Measurements from ENCODE around the gene CDK6. TPM values are rescaled to one million over a fixed set of nuclear protein-coding genes. Genes with fewer than 3 reads are reported as not detected.

Gene CDK6
- total RNA-seq, 4 donors from 2014 or later, result 58.1 to 79.1 (median 68.3) TPM

GRCh38 chr7:92655346-92655884 is 181.0 kb downstream of the CDK6 start:
- WGBS, result 67% methylated on average over 1 of the region's 1 CpG
- no peaks in the 10 kb centered on the region for H3K27me3 ChIP-seq
- H3K9me3 ChIP-seq, result no peaks in the 10 kb centered on the region
- no peak overlapping the region for H3K27ac ChIP-seq
- H3K4me3 ChIP-seq, result no peak overlapping the region
- no peak for DNase-seq (ENCODE audit: low spot score in 2 of 2)
- no peaks in the 10 kb centered on the region for H3K4me1 ChIP-seq
- TF ChIP-seq POLR2A (IDR thresholded peaks at IDR 0.05) (no peak), EP300 (IDR thresholded peaks at IDR 0.05) (no peak), CTCF (IDR thresholded peaks at IDR 0.05) (no peak), POLR2AphosphoS5 (IDR thresholded peaks at IDR 0.05) (no peak)
- peaks cover 6% of the 10 kb centered on the region for H3K36me3 ChIP-seq

- Histone ChIP-seq H3K27ac (no peak overlapping the region), H3K27me3 (no peaks in the 10 kb centered on the region), H3K36me3 (no peaks in the 10 kb centered on the region), H3K4me1 (no peaks in the 10 kb centered on the region), H3K9me3 (no peaks in the 10 kb centered on the region), H3K4me3 (no peak overlapping the region)
- no peak for TF ChIP-seq EP300 (IDR thresholded peaks at IDR 0.05)
- TF ChIP-seq POLR2A (IDR thresholded peaks at IDR 0.05), result no peak
- TF ChIP-seq POLR2AphosphoS5 (IDR thresholded peaks at IDR 0.05), result no peak
- no peak for TF ChIP-seq CTCF (IDR thresholded peaks at IDR 0.05)
- DNase-seq (ENCODE audit: low spot score in 2 of 2), result no peak
- WGBS, result 75% methylated on average over 4 of the region's 4 CpGs
Measured at GRCh38 chr7:92653136-92653535, 183.2 kb downstream of the CDK6 start.

- TF ChIP-seq CTCF (IDR thresholded peaks at IDR 0.05) (no peak), EP300 (IDR thresholded peaks at IDR 0.05) (no peak), POLR2A (IDR thresholded peaks at IDR 0.05) (no peak), POLR2AphosphoS5 (IDR thresholded peaks at IDR 0.05) (no peak)
- Histone ChIP-seq H3K9me3 (no peaks in the 10 kb centered on the region), H3K27me3 (no peaks in the 10 kb centered on the region), H3K4me1 (no peaks in the 10 kb centered on the region), H3K4me3 (no peak overlapping the region), H3K27ac (no peak overlapping the region), H3K36me3 (no peaks in the 10 kb centered on the region)
- no peak for DNase-seq (ENCODE audit: low spot score in 2 of 2)
- WGBS, result 47% methylated on average over 2 of the region's 2 CpGs
Measured at GRCh38 chr7:92652536-92652935, 183.8 kb downstream of the CDK6 start.

GRCh38 chr7:92650391-92650790 is 186.0 kb downstream of the CDK6 start:
- no peak for TF ChIP-seq EP300 (IDR thresholded peaks at IDR 0.05)
- no peak for TF ChIP-seq POLR2A (IDR thresholded peaks at IDR 0.05)
- no peak for TF ChIP-seq POLR2AphosphoS5 (IDR thresholded peaks at IDR 0.05)
- TF ChIP-seq CTCF (IDR thresholded peaks at IDR 0.05), result no peak
- Histone ChIP-seq H3K4me3 (no peak overlapping the region), H3K36me3 (no peaks in the 10 kb centered on the region), H3K27me3 (no peaks in the 10 kb centered on the region), H3K9me3 (no peaks in the 10 kb centered on the region), H3K27ac (no peak overlapping the region), H3K4me1 (peaks cover 13% of the 10 kb centered on the region)
- WGBS, result 93% methylated on average over 3 of the region's 3 CpGs
- DNase-seq (ENCODE audit: low spot score in 2 of 2), result no peak

GRCh38 chr7:92648067-92648466 is 188.3 kb downstream of the CDK6 start:
- WGBS, result 96% methylated on average over 4 of the region's 4 CpGs
- H3K9me3 ChIP-seq, result no peaks in the 10 kb centered on the region
- DNase-seq (ENCODE audit: low spot score in 2 of 2), result no peak
- no peaks in the 10 kb centered on the region for H3K36me3 ChIP-seq
- TF ChIP-seq CTCF (IDR thresholded peaks at IDR 0.05) (no peak), POLR2AphosphoS5 (IDR thresholded peaks at IDR 0.05) (no peak), EP300 (IDR thresholded peaks at IDR 0.05) (no peak), POLR2A (IDR thresholded peaks at IDR 0.05) (no peak)
- no peak overlapping the region for H3K4me3 ChIP-seq
- peaks cover 18% of the 10 kb centered on the region for H3K4me1 ChIP-seq
- H3K27ac ChIP-seq, result no peak overlapping the region
- H3K27me3 ChIP-seq, result no peaks in the 10 kb centered on the region
